HepG2 (cell line): Measurements from ENCODE around the gene LYST.

ENCODE experiments used
- ARNT ChIP-seq: fragments of 450-650 bp; IDR thresholded peaks from 2 replicates; pipeline ENCODE4 v1.6.1; 2017
- CHD2 ChIP-seq: IDR thresholded peaks from 2 replicates; pipeline ENCODE4 v1.6.1; 2011; ENCODE audit warnings: low read depth, low read length, improper control_type of control experiment
- GLI4 ChIP-seq: sonication (generic); formaldehyde crosslinking; IDR thresholded peaks from 2 replicates; pipeline ENCODE4 v1.5.1; 2020; ENCODE audit warnings: missing genetic modification reagents, mild to moderate bottlenecking, moderate library complexity, borderline replicate concordance
- MXD1 ChIP-seq: sonication (generic); formaldehyde crosslinking; IDR thresholded peaks from 2 replicates; pipeline ENCODE4 v1.4.0; 2020; ENCODE audit warnings: mild to moderate bottlenecking, missing genetic modification reagents
- MXI1 ChIP-seq: IDR thresholded peaks from 3 replicates; pipeline ENCODE4 v1.6.1; 2012; ENCODE audit warnings: low read depth, low read length, inconsistent platforms, borderline replicate concordance
- MYC ChIP-seq: sonication (generic); formaldehyde crosslinking; IDR thresholded peaks from 2 replicates; pipeline ENCODE4 v1.9.0; 2021; ENCODE audit warnings: missing genetic modification reagents, borderline replicate concordance
- NR2F1 ChIP-seq, 2 experiments: fragments of 450-650 bp in 1 of 2; formaldehyde crosslinking in 1 of 2; IDR thresholded peaks; 2 replicates each; pipeline versions ENCODE4 v1.5.0 to v1.6.1; 2016 to 2020; ENCODE audit warnings: mild to moderate bottlenecking in 1 of 2, missing compliant biosample characterization in 1 of 2, missing genetic modification reagents in 1 of 2, moderate library complexity in 1 of 2
- PAWR ChIP-seq: sonication (generic); formaldehyde crosslinking; IDR thresholded peaks from 2 replicates; pipeline ENCODE4 v1.4.0; 2020; ENCODE audit warnings: missing genetic modification reagents, mild to moderate bottlenecking, borderline replicate concordance
- POLR2A ChIP-seq, 2 experiments: IDR thresholded peaks; 2 replicates each; pipeline ENCODE4 v1.6.1; 2011; ENCODE audit warnings: low read depth in 2 of 2, low read length in 2 of 2, mild to moderate bottlenecking in 1 of 2, moderate library complexity in 1 of 2; ENCODE audit not compliant: insufficient read depth in 1 of 2
- POLR2AphosphoS5 ChIP-seq: IDR thresholded peaks from 2 replicates; pipeline ENCODE4 v1.6.1; 2012; ENCODE audit warnings: low read depth, low read length
- RNF2 ChIP-seq: fragments of 450-650 bp; conservative IDR thresholded peaks from 2 replicates; pipeline ENCODE4 v1.6.1; 2016; ENCODE audit warnings: low read depth
- ZNF484 ChIP-seq: sonication (generic); formaldehyde crosslinking; IDR thresholded peaks from 2 replicates; pipeline ENCODE4 v1.5.1; 2020; ENCODE audit warnings: mild to moderate bottlenecking, low read depth, missing genetic modification reagents, borderline replicate concordance

GRCh38 chr1:235767795-235768194 is 98.9 kb downstream of the LYST start:
- TF ChIP-seq POLR2AphosphoS5: no peak
- TF ChIP-seq MXD1: no peak
- no peak for TF ChIP-seq CHD2
- no peak for TF ChIP-seq MXI1
- no peak for TF ChIP-seq POLR2A (IDR thresholded peaks at IDR 0.05; ENCODE audit: insufficient read depth in 1 of 2, low read depth in 2 of 2, low read length in 2 of 2)
- TF ChIP-seq PAWR (CRISPR knock-in tag): no peak
- TF ChIP-seq ARNT: no peak
- TF ChIP-seq RNF2: no peak
- TF ChIP-seq NR2F1 (CRISPR knock-in tag; IDR thresholded peaks at IDR 0.05): no peak
- no peak for TF ChIP-seq ZNF484
- TF ChIP-seq GLI4 (CRISPR knock-in tag): no peak
- TF ChIP-seq MYC (CRISPR knock-in tag): no peak
